Neural cell (in vitro differentiated cells): ENCODE results near the gene MAGI2.

ENCODE experiments used
- CTCF ChIP-seq: fragments of 450-650 bp; IDR thresholded peaks from 2 replicates; pipeline ENCODE4 v1.5.1; 2014; ENCODE audit warnings: antibody characterized with exemption, mild to moderate bottlenecking, moderate library complexity; ENCODE audit not compliant: poor library complexity, severe bottlenecking
- EP300 ChIP-seq: fragments of 450-650 bp; conservative IDR thresholded peaks from 2 replicates; pipeline ENCODE4 v1.6.1; 2014; ENCODE audit warnings: antibody characterized with exemption, mild to moderate bottlenecking, moderate library complexity; ENCODE audit not compliant: poor library complexity, severe bottlenecking
- EZH2 ChIP-seq: fragments of 200-600, 300-800 bp; shearing (Covaris generic), sonication (generic); IDR thresholded peaks from 2 replicates; pipeline ENCODE4 v1.6.1; 2014; ENCODE audit warnings: antibody characterized with exemption, low read length, borderline replicate concordance, mild to moderate bottlenecking; ENCODE audit not compliant: insufficient read depth, poor library complexity, severe bottlenecking
- POLR2AphosphoS5 ChIP-seq: IDR thresholded peaks from 2 replicates; pipeline ENCODE4 v1.6.1; 2012
- RAD21 ChIP-seq: fragments of 450-650 bp; conservative IDR thresholded peaks from 2 replicates; pipeline ENCODE4 v1.6.1; 2014; ENCODE audit warnings: antibody characterized with exemption, mild to moderate bottlenecking, moderate library complexity
- SMC3 ChIP-seq: fragments of 450-650 bp; conservative IDR thresholded peaks from 2 replicates; pipeline ENCODE4 v1.6.1; 2014; ENCODE audit warnings: antibody characterized with exemption, mild to moderate bottlenecking, moderate library complexity; ENCODE audit not compliant: poor library complexity
- TAF1 ChIP-seq: IDR thresholded peaks from 2 replicates; pipeline ENCODE4 v1.6.1; 2012; ENCODE audit warnings: low read depth
- TF ChIP-seq, protein P1 (sequence below): IDR thresholded peaks from 2 replicates; pipeline ENCODE4 v1.6.1; 2012; ENCODE audit warnings: borderline replicate concordance

DNA sequence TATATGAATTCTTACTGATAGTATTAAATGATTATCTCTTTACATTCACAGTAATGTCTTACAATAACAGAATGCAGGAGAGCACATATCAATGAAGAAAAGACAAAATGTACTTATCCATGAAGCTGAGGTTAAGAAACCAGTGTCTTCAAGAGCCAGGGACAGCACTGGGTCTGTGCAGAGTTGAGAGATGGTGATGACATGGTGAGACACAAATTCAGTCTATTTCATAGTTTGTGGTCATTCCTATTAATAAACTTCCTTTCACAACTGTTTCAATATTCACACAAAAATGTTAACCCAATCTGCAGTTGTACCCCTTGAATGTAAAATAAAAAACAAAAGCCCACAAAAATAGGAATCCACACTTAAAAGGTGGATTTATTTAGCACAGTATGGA lies 5.3 kb upstream of the MAGI2 start:
- TF ChIP-seq CTCF (no peak), EP300 (no peak), POLR2AphosphoS5 (no peak), EZH2 (no peak), RAD21 (no peak), SMC3 (no peak), TAF1 (no peak)
- TF ChIP-seq, protein P1, sequence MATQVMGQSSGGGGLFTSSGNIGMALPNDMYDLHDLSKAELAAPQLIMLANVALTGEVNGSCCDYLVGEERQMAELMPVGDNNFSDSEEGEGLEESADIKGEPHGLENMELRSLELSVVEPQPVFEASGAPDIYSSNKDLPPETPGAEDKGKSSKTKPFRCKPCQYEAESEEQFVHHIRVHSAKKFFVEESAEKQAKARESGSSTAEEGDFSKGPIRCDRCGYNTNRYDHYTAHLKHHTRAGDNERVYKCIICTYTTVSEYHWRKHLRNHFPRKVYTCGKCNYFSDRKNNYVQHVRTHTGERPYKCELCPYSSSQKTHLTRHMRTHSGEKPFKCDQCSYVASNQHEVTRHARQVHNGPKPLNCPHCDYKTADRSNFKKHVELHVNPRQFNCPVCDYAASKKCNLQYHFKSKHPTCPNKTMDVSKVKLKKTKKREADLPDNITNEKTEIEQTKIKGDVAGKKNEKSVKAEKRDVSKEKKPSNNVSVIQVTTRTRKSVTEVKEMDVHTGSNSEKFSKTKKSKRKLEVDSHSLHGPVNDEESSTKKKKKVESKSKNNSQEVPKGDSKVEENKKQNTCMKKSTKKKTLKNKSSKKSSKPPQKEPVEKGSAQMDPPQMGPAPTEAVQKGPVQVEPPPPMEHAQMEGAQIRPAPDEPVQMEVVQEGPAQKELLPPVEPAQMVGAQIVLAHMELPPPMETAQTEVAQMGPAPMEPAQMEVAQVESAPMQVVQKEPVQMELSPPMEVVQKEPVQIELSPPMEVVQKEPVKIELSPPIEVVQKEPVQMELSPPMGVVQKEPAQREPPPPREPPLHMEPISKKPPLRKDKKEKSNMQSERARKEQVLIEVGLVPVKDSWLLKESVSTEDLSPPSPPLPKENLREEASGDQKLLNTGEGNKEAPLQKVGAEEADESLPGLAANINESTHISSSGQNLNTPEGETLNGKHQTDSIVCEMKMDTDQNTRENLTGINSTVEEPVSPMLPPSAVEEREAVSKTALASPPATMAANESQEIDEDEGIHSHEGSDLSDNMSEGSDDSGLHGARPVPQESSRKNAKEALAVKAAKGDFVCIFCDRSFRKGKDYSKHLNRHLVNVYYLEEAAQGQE, result no peak
